NCI-H526 treated with DMSO at 0.1 percent for 48 hours (cell line): ENCODE results near the gene ZCCHC10.
"Not testable (repeated sequence)": the region's sequence is repeated elsewhere in the genome, so short reads cannot be mapped to it uniquely, and the experiment has no call there.

Experiments
- DNase-seq: peaks from one replicate; lab custom pipeline; 2025; lab: John Stamatoyannopoulos, UW

The ZCCHC10 gene

GRCh38 chr5:133025804-133026663 is at the start of gene ZCCHC10:
ZCCHC10 (minus strand) TSS chr5:133026549; CDS start chr5:133026537, 12 bp downstream.
- peak; percentile 77 for DNase-seq

DNA sequence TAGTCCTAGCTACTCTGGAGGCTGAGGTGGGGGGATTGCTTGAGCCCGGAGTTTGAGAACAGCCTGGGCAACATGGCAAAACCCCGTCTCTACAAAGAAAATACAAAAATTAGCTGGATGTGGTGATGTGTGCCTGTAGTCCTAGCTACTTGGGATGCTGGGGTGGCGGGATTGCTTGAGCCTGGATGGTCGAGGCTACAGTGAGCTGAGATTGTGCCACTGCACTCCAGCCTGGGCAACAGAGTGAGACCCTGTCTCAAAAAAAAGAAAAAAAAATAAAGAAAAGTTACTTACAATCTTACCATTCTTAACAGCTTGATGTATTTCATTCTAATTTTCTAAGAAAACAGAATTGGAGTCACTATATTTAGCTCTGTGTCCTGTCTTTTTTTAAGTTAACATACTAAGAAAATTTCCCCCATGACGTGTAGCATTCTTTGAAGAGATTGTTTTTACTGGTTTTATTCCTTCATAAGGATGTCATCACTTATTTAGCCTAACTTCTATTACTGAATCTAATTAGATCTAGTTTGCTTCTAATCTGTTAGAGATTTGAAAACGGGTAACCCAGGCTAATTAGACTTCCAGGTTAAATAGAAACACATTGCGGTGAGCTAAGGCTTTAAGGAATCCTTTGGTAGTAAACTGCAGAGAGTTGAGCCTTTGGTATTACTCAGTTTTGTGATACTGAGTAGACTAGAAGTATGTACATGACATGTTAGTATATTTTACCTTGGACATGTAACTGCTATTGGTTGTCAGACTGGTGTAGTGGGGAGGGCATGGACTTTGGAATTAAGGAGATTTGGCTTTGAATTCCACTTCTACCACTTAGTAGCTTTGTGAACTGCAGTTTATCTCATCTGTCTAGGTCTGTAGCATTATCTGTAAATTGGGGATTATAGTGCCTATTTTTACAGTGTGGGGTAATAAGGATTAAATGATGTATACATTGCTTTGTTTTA is 49.5 kb upstream of the ZCCHC10 start:
- DNase-seq = no peak

- DNase-seq = no peak
Measured at GRCh38 chr5:133072021-133072420, 45.7 kb upstream of the ZCCHC10 start.

- DNase-seq = no peak
Measured at GRCh38 chr5:133066045-133066444, 39.7 kb upstream of the ZCCHC10 start.

DNA sequence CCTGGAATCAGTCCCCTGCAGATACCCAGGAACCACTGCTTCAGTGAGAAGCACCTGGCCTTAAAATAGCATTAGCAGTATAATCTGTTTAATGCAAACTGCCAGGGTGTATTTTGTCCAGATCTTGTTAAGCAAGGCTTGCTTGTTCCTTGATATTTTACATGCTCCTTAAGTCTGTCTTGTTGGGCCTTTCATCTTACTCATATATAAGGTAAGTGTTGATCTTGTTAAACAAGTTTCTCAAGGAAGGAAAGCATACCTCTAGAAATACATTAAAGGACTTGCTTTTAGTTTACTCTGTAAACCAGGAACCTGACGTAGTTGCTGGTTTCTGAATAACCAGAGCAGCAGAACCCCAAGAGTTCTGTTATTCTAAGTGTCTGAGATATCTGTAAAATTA is 39.1 kb upstream of the ZCCHC10 start:
- DNase-seq = no peak

- no peak for DNase-seq
Measured at GRCh38 chr5:133063965-133064364, 37.6 kb upstream of the ZCCHC10 start.

DNA sequence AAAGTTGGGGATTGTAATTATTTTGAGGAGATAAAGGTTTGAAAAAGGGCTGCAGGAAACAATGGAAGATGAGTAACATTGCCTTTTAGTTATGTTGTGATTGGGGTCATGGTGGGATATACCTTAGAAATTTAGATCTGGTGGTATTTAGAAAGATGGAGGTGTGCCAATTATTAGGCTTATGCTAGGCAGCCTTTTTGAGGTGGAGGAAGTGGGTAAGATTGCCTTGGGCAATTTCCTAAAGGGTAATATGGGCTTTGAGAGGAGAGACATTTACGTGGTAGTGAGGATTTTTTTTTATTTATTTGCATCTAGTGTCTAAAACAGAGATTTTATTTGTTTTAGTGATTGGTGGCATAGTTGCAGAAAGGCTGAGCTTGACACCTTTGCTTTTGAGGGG is 35.9 kb upstream of the ZCCHC10 start:
- DNase-seq = no peak

DNA sequence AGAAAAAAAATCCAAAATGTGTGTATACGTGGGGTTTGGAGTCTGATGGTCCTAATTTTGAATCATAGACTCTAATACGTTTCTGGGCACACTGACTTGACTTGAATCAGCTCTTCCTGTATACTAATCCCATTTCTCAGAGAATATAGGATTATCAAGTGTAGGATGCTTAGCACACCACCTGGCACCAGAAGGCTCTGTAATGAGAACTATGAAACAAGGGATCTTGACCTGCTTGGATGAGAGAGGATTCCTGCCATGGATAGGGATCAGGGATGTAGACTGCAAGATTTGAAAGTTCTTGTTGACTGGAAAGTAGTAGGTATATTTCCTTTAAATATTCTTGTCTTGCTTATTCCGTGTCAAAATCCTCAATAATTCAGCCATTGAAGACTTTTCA is 33.3 kb upstream of the ZCCHC10 start:
- no peak for DNase-seq

DNA sequence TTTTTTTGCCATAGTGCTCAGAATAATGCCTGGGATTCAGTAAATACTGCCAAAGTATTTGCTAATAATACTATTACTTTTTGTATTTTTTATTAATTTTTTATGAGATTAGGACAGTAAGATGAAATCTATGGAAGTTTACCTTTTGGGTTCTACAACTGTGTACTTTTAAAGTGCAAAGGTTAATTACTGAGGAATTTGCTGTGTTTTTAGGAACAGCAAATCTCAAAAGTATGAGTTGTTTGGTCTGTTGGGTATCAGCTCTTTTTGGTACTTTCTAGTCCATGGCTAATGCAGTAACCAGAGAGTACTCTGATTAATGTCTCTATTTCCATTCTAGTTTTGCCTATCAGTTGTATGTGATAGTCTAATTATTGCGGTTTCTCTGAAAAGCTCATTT is 30.5 kb upstream of the ZCCHC10 start:
- DNase-seq = no peak

DNA sequence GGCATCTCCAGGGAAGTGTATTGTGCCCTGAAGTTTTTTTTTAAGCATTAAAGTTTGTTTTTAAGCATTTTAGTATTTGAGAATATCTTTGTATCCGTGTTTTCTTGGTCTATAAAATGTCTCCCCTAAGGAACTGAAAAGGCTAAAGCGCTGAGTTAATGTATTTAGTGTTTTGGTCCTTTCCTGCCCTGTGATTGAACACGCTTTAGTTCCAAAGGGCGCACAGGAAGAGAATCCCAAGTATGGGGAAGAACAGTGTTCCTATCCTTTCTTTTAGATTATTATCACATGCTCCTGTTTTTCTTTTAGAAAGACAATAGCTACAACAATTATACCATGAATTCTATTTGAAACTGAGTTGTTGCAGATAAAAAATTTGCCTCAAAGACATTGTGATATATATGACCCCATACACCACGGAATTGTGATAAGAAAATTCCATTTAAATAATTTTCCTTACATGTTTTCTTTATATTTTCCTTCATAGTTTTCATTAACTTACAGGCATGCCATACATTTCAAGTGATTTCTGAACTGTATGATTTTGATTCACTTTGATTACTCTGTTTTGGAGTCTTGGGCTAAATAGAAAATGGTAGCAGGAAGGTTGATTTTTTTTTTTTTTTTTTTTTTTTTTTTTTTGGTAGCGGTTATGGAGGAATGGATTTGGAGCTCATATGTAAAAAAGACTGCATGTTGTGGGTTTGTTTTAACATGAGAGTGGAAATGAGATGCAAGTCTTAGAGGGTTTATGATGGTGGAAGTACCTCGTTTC is 28.5 kb upstream of the ZCCHC10 start:
- DNase-seq = no peak

- DNase-seq = no peak
Measured at GRCh38 chr5:133053448-133053847, 27.1 kb upstream of the ZCCHC10 start.

DNA sequence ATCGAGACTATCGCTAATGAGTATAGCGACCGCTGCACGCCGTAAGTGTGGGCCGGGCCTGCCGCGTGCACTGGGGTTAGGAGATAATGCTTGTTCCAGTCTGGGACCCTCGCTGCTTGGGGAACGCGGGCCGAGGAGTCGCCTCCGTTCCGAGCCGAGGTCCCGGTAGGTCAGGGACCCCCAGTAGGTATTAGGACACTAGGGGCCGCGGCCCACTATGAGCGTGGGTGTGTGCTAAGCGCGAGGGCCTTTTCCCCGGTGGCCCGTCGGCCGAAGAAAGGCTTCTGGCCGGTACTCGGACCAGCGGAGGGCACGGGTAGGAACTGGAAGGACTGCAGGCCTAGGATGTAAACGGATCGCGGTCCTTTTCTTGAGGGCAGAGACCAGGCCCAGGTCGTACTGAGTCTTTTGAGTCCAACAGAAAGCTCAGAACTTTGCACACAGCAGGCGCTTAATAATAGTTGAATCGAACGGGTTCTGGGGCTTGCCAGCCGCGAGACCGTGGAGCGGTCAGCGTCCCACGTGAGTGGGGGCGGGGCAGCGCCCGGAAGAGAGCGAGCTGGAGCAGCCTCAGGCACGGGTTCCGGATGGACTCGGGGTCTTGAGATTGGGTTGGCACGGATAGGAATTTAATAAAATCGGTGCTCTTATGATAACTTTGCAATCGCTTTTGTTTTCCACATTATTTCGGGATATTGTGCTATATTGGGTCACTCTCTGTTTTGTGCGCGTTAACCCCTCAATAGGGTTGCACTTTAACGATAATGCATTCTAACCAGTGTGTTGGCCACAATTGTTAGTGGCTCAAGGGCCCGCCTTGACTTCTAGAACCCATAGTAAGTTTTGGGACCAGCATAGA is 26.2 kb upstream of the ZCCHC10 start:
- DNase-seq = no peak

DNA sequence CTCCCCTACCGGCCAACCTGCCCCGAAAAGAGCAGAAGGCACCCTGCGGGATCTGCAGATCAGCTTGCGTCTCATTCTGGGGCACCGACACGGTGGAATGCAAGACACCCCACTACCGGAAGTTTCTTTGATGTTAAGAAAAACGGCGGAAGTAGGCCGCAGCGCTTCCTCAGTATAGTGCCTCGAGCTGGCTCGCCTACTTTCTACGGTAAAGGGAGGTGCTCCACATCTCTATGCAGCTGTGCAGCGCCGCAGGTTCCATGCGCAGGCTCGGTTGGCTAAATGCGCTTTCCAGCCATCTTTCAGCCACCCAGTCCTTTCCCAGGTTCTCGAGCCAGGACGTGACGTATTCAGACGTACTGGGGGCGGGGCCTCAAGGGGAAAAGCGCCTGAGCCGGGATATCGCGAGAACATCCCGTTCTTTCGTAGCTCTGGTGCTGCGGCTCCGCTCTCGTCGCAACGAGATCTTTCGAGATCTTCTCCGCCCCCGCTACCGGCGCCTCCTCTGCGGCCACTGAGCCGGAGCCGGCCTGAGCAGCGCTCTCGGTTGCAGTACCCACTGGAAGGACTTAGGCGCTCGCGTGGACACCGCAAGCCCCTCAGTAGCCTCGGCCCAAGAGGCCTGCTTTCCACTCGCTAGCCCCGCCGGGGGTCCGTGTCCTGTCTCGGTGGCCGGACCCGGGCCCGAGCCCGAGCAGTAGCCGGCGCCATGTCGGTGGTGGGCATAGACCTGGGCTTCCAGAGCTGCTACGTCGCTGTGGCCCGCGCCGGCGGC is 25.4 kb upstream of the ZCCHC10 start, which contains the start of gene HSPA4:
Gene HSPA4, plus strand, starts transcription at position 472 of the 775 bp plus-strand sequence. Its CDS starts 238 bp downstream, at position 710.
- DNase-seq = peak; percentile 90

DNA sequence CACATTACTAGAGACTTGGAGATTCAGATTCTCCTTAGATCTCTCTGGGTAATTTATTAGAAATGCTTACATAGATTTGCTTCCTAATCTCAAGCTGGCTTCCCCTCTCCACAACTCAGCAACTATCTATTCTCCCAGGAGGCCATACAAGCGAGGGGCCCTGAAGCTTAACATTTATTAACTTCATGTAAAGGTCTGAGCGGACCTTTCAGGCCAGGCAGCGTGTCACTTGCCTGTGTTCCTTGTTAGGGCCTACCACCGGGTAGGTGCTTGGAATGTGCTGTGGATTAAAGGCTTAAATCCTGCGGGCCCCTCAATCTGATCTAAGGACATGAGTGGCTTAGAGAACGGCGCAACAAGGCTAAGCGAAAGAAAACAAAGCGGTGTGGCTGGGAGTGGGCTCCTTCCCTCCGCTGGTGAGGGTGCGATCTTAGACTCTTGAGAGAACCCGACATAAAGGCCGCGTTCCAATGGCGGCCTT is 24.8 kb upstream of the ZCCHC10 start:
- DNase-seq = no peak

DNA sequence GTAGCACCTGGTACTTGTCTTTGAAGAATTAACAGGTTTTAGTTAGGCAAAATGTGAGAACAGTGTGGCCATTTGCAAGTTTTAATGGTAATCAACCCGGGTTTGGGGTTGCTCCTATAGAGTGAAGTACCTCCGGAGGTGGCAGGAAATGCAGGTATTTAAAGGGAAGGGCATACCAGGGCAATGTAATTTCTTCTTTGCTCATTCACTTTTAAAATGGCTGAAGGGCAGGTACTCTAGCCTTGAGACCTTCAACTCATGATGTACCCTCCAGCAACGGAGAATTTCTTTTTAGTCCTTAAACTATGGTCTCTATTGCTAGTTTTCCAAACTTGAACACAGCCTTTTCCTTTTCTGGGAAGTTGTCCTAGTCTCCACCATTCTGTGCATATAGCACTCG is 24.2 kb upstream of the ZCCHC10 start:
- no peak for DNase-seq

DNA sequence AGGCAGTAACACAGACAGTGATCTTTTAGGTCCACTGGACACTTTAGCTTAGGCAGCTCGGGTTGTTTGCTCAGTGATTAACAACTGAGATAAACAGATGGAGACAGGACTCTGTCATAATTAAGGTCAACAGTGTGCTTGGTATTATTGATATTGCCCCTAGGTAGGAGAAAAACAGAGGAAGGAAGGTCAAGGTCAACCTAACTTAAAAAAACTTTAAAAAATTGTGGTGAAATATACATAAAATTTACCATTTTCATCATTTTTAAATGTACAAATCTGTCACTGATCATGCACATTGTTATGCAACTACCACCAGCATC is 23.3 kb upstream of the ZCCHC10 start:
- DNase-seq = peak; percentile 10

- DNase-seq = no peak
Measured at GRCh38 chr5:133048993-133049725, 22.8 kb upstream of the ZCCHC10 start.

- DNase-seq = no peak
Measured at GRCh38 chr5:133047404-133047803, 21.1 kb upstream of the ZCCHC10 start.

- not testable (repeated sequence) for DNase-seq
Measured at GRCh38 chr5:133046560-133046959, 20.2 kb upstream of the ZCCHC10 start.
